Measurements from ENCODE around the gene UNC79. TPM values are rescaled to one million over a fixed set of nuclear protein-coding genes. Genes with fewer than 3 reads are reported as not detected.
"Not testable (repeated sequence)": the region's sequence is repeated elsewhere in the genome, so short reads cannot be mapped to it uniquely, and the experiment has no call there.

The UNC79 gene
- total RNA-seq, 1 donor, result under 0.01 TPM

- DNase-seq (ENCODE audit: low read depth in 2 of 3, low spot score in 2 of 3), result no peak
Observed at GRCh38 chr14:93493054-93493453, 62.3 kb downstream of the UNC79 start.

GRCh38 chr14:93493622-93494021 is 62.9 kb downstream of the UNC79 start:
- DNase-seq (ENCODE audit: low read depth in 2 of 3, low spot score in 2 of 3), result not testable (repeated sequence)

GRCh38 chr14:93496856-93497741 is 66.4 kb downstream of the UNC79 start:
- no peak for DNase-seq (ENCODE audit: low read depth in 2 of 3, low spot score in 2 of 3)

GRCh38 chr14:93510056-93510455 is 79.3 kb downstream of the UNC79 start:
- DNase-seq (ENCODE audit: low read depth in 2 of 3, low spot score in 2 of 3), result no peak

- DNase-seq (ENCODE audit: low read depth in 2 of 3, low spot score in 2 of 3), result no peak
Observed at GRCh38 chr14:93511001-93511400, 80.3 kb downstream of the UNC79 start.

- DNase-seq (ENCODE audit: low read depth in 2 of 3, low spot score in 2 of 3), result no peak
Observed at GRCh38 chr14:93520053-93520607, 89.4 kb downstream of the UNC79 start.

GRCh38 chr14:93522221-93522620 is 91.5 kb downstream of the UNC79 start:
- no peak for DNase-seq (ENCODE audit: low read depth in 2 of 3, low spot score in 2 of 3)

GRCh38 chr14:93525216-93525615 is 94.5 kb downstream of the UNC79 start:
- DNase-seq (ENCODE audit: low read depth in 2 of 3, low spot score in 2 of 3), result not testable (repeated sequence)

- no peak for DNase-seq (ENCODE audit: low read depth in 2 of 3, low spot score in 2 of 3)
Observed at GRCh38 chr14:93525696-93526451, 95.1 kb downstream of the UNC79 start.

- DNase-seq (ENCODE audit: low read depth in 2 of 3, low spot score in 2 of 3), result no peak
Observed at GRCh38 chr14:93527203-93527607, 96.5 kb downstream of the UNC79 start.

- DNase-seq (ENCODE audit: low read depth in 2 of 3, low spot score in 2 of 3), result no peak
Observed at GRCh38 chr14:93528884-93529558, 98.3 kb downstream of the UNC79 start.

- no peak for DNase-seq (ENCODE audit: low read depth in 2 of 3, low spot score in 2 of 3)
Observed at GRCh38 chr14:93531644-93532043, 100.9 kb downstream of the UNC79 start.

GRCh38 chr14:93532541-93532940 is 101.8 kb downstream of the UNC79 start:
- no peak for DNase-seq (ENCODE audit: low read depth in 2 of 3, low spot score in 2 of 3)

- DNase-seq (ENCODE audit: low read depth in 2 of 3, low spot score in 2 of 3), result no peak
Observed at GRCh38 chr14:93533437-93533836, 102.7 kb downstream of the UNC79 start.

- DNase-seq (ENCODE audit: low read depth in 2 of 3, low spot score in 2 of 3), result peak in 1 of 3 donors; percentile 35
Observed at GRCh38 chr14:93533842-93534241, 103.1 kb downstream of the UNC79 start.

GRCh38 chr14:93535537-93535936 is 104.8 kb downstream of the UNC79 start:
- no peak for DNase-seq (ENCODE audit: low read depth in 2 of 3, low spot score in 2 of 3)

GRCh38 chr14:93536945-93537344 is 106.2 kb downstream of the UNC79 start:
- DNase-seq (ENCODE audit: low read depth in 2 of 3, low spot score in 2 of 3), result peak in 1 of 3 donors; percentile 45

- no peak for DNase-seq (ENCODE audit: low read depth in 2 of 3, low spot score in 2 of 3)
Observed at GRCh38 chr14:93537951-93538350, 107.2 kb downstream of the UNC79 start.

GRCh38 chr14:93538413-93538812 is 107.7 kb downstream of the UNC79 start:
- DNase-seq (ENCODE audit: low read depth in 2 of 3, low spot score in 2 of 3), result peak in 1 of 3 donors; percentile 12

GRCh38 chr14:93540235-93540634 is 109.5 kb downstream of the UNC79 start:
- no peak for DNase-seq (ENCODE audit: low read depth in 2 of 3, low spot score in 2 of 3)

GRCh38 chr14:93543766-93544165 is 113.0 kb downstream of the UNC79 start:
- DNase-seq (ENCODE audit: low read depth in 2 of 3, low spot score in 2 of 3), result peak in 1 of 3 donors; percentile 12

Data from hematopoietic multipotent progenitor cell (in vitro differentiated cells).